ENCODE data around the gene CACNA1C.

CACNA1C gene

DNA sequence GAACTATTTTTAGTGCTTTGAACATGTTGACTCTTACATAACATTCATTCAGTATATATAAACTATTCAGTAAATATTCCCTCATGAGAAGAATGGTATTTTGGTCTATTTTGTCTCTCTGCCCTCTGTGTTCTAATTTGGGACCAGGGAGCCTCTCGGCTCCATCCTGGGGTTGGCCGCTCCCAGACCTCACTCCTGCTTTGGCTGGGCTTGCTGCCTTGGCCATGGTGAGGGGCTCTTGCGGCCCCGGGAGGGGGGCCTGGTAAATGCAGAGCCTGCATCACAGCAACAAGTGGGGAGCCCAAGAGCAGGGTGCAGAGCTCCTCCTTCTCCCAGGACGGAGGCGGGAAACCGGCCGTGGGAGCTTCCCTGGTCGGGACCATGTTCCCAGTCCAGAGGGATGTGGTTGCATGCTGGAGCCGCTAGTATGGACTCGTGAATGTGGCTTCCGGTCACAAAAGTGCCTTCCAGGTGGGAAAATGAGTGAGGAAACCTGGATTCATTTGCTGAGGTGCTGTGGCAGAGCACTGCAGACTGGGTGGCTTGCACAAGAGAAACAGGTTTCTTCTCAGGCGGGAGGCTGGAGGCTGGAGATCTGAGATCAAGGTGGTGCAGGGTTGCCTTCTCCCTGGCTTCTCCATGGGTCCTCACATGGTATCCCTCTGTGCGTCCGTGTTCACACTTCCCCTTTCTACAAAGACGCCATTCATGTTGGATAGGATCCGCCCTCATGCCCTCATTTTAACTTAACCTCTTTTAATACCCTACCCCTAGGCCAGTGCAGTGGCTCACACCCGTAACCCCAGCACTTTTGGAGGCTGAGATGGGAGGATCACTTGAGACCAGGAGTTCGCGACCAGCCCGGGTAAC, 250.2 kb downstream of the CACNA1C start:
- DNase-seq, result no peak

DNA sequence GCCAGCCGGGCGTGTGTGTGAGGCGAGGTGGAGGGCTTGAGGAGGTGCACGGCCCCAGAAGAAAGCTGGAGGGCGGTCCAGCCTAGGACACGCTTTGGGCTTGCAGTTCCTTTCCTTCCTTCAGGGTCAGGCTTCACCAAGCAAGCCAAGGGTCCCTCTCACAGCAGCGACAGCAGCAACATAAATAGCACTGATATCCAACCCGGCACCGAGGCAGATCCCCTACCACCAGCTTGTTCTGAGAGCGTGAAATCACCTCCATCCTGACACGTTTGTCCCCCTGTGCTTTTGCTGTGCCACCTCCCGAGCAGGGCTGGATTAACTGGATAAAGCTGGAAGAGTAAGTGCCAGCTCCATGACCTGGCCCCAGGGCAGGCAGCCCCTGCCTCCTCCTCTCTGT, 251.4 kb downstream of the CACNA1C start:
- DNase-seq, result no peak

DNA sequence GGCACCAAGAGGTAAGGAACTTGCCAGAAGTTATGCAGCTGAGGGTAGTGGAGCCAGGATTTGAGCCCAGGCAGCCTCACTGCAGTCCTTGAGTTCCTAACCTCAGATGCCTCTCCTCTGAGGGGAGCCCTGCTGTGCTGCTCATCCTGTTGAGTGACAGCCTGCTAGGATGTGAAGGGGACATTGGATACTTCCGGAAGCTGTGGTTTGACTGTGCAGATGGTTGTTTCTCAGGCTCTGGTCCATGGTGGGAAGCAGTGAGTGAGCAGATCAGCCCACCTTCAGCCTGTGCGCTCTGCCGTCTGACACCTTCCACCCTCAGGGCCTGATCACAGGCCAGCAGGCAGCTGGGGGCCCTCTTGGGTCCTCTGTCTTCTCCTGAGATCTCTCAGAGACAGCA, 253.2 kb downstream of the CACNA1C start:
- DNase-seq, result no peak

GRCh38 chr12:2306735-2307134, 253.9 kb downstream of the CACNA1C start:
- DNase-seq, result no peak

DNA sequence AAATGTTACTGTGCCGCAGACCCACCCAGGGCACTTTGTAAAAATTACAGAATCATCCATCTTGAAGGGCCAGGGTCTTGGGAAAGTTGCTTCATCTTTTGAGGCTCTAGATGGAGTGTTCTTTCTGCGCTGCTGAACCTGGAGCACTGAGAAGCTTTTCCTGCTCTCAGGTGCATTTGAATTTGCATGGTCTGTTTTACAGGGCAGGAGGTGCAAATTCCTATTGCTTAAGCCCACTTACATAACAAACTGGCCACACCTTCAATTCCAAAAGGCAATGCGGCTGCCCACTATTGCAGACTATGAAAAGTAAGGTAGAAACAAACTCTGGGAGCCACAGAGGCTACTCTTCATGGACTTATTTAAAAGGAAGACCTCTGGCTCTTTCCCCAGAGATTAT, 254.8 kb downstream of the CACNA1C start:
- DNase-seq, result no peak

GRCh38 chr12:2309647-2310046, 256.9 kb downstream of the CACNA1C start:
- no peak for DNase-seq

GRCh38 chr12:2311020-2311778, 258.4 kb downstream of the CACNA1C start:
- DNase-seq, result no peak

DNA sequence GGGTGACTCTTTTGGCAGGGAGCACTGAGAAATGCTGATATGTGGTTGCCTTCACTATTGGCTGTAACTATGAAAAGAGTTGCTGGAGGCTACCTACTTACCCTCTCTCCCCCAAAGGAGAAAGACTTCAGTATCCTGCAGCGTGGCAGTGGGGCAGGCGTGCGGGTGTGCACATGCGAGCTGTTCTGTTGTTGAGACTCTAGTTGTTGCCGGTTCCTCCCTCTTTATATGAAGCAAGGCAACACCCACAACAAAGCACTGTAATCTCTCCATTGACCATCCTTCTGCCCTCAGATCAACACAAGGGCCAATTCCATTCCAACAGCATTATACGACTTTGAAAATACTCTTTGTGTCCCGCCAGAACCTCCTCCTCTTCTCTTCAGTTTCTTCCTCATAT, 259.4 kb downstream of the CACNA1C start:
- DNase-seq, result no peak

GRCh38 chr12:2312770-2313169, 260.0 kb downstream of the CACNA1C start:
- no peak for DNase-seq

GRCh38 chr12:2314492-2314891, 261.7 kb downstream of the CACNA1C start:
- no peak for DNase-seq

GRCh38 chr12:2317772-2318171, 265.0 kb downstream of the CACNA1C start:
- DNase-seq, result no peak

- DNase-seq, result no peak
These were observed 265.5 kb downstream of the CACNA1C start for GRCh38 chr12:2318286-2318685.

GRCh38 chr12:2319136-2319535, 266.3 kb downstream of the CACNA1C start:
- no peak for DNase-seq

DNA sequence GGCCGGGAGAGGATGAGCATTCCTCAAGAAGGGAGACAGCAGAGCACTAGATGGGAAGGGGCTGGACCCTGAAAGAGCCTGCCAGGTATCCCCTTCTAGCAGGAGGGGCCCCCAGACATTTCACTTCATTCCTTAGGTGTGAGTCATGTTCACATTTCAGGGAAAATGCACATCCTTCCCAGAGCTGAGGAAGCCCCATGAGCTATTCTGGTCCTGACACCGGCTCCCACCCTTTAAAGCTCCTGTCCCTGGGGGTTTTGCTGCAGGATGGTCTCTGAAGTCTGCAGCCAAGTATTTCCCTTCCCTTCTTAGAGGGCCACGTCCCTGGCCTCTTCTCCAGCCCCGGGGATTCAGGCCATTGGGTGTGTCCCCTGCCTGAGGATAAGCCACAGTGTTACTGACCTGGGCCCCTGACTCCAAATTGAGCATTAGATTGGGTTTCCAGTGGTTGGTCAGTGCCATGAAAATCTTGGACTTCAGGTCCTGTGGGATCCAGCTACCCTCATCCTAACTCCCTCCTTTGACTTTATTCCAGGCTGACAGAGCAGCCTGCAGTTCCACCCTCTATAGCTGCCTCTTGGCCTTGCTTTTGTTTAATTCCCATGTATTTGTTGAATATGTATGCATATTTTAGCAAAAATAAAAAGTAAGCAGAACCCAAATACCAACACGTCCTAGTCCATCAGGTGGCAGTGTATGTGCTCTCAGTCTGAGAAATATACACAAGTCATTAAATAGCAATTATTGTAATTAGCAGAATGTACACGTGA, 267.1 kb downstream of the CACNA1C start:
- no peak for DNase-seq

- DNase-seq, result no peak
These were observed 268.1 kb downstream of the CACNA1C start for GRCh38 chr12:2320841-2321240.

DNA sequence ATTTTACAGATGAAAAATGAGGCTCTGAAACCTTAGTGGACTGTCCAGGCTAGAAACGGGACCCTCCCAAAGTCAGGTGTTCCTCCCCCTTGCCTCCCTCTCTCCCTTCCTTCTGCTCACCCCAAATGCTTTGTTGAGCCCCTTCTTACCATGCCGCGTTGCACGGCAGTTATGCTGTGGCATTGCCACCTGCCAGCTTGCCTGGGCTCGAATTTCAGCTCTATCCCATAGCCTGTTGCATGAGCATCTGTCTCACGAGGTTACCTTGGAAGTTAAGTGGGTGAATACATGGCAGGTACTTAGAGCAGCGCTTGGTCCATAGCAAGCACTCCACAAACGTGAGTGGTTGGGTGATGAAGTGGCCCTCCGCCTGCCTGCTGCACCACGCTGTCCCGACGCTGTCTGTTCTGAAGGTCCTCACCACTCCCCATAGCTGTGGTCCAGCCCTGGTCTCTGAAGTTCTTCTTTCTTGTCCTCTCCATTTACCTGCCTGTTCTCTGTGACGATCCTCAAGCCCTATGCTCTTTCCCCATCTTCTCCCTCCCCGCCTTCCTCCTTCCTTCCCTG, 269.9 kb downstream of the CACNA1C start:
- DNase-seq, result no peak

DNA sequence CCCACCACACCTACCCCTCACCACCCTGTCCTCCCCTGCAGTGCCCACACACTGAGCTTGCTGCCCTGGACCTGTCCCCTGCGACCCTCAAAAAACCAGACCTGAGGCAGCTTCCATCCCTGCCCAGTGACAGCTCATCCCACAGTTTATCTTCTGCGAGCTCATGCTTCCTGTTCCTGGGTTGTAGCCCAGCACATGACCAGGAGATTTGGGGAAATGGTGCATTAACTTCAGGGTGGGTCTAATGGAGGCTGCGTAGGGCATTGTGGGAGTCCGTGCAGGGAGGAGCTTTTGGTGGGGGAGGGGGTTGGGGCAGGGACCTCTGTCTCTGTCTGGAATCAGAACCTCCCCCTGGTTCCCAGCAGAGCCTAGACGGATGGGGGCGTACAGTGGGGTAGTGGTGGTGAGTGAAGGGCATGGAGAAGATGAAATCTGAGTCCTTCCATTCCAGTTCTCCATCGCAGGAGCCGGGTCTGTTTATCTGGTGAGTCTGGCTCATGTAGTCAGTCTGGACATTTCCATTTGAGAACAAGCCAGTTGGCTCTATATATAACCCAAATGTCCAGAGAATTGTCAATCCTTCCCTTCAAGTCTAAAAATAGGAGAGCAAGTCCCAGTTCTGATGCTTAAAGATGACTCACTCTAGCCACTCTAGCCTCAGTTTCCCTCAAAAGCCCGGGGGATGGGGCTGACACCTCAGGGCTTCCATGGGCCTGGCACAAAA, 270.9 kb downstream of the CACNA1C start:
- no peak for DNase-seq

DNA sequence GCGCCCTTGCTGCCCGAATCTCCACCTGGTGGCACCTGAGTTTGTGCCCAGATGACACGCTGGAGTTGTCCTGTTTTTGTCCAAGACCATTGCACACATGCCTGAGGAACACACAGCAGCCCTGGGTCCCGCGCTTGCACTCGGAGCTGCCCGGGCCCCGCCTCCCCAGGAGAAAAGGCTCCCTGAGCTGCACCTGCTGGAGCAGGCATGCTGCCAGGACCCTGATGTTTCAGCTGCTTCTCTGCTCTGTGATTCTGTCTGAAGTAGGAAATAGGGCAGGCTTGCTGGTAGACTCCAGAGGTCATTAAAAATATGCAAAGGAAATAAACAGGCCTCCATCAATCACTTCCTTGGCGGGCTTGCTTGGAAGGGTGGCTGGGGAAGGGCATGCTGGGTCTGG, 271.6 kb downstream of the CACNA1C start:
- no peak for DNase-seq

DNA sequence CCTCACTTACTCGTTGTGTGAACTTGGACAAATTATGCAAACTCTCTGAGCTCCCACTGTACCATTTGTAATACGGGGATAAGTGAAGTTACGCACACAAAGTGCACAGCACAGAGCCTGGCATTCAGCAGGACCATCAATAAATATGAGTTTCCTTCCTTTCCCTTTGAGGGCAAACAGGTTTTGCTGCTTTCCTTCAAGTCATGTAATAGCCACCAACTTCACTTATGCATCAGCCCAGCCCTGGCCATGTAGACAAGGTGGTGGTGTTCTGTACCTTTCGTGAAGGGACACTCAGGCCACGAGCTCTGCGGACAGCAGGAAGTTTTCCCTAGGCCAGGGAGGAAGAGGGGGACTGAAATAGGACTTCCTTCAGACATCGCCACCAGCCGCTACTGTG, 272.7 kb downstream of the CACNA1C start:
- no peak for DNase-seq

GRCh38 chr12:2326470-2326869, 273.7 kb downstream of the CACNA1C start:
- no peak for DNase-seq

DNA sequence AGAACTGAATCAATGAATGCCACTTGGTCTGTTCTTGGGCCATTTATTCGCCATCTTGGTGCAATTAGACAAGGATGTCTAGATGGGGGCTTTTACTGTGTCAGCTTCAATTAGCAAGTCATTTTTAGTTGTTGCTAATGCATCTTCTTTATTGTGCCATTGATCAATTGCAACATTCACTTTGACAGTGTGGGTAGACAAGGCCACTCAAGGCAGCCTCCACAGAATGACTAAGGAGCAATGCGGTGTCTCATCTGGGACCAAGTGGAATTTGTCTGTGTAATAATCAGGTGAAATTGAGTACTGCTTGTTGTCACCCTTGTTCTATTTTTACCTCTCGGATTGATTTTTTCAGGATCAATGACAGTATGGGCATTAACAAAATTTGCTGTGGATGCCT, 275.9 kb downstream of the CACNA1C start:
- no peak for DNase-seq

GRCh38 chr12:2329661-2330210, 276.9 kb downstream of the CACNA1C start:
- DNase-seq, result no peak

All from stimulated activated CD8-positive, alpha-beta memory T cell treated with anti-CD3 and anti-CD28 coated beads, Interleukin-4, amount 100 ng/mL, for 48 hours (primary cell).